ENCODE measurements around the gene UBE2J2. TPM values are rescaled to one million over a fixed set of nuclear protein-coding genes. Genes with fewer than 3 reads are reported as not detected.

The UBE2J2 gene
- total and polyA plus RNA-seq, 2 of the 13 experiments (the other 11 are each of a cell fraction or from before 2014, with no cell fraction given) = 25.4 to 29.4 TPM

GRCh38 chr1:1220197-1220596 lies 53.5 kb downstream of the UBE2J2 start (continued):
- TF ChIP-seq ZNF660 (CRISPR knock-in tag; IDR thresholded peaks at IDR 0.05; ENCODE audit: borderline replicate concordance, low read depth) = no peak
- TF ChIP-seq TEF (CRISPR knock-in tag; IDR thresholded peaks at IDR 0.05) = no peak
- no peak for TF ChIP-seq ZNF230 (CRISPR knock-in tag; IDR thresholded peaks at IDR 0.05)
- TF ChIP-seq ZFAT (CRISPR knock-in tag; conservative IDR thresholded peaks at IDR 0.05) = no peak
- no peak for TF ChIP-seq CHCHD3 (CRISPR knock-in tag; IDR thresholded peaks at IDR 0.05)

GRCh38 chr1:1219341-1219740 lies 54.3 kb downstream of the UBE2J2 start:
- POLR2A ChIA-PET = no interaction called here
- TF ChIP-seq TBL1XR1 (IDR thresholded peaks at IDR 0.05; ENCODE audit: borderline replicate concordance, low read length, partially characterized antibody) = no peak
- TF ChIP-seq MAX (IDR thresholded peaks at IDR 0.05) = no peak
- TF ChIP-seq NR1H2 (CRISPR knock-in tag; IDR thresholded peaks at IDR 0.05; ENCODE audit: borderline replicate concordance, low read depth) = no peak
- TF ChIP-seq IKZF1 (IDR thresholded peaks at IDR 0.05) = no peak
- no peak for TF ChIP-seq ETV5 (CRISPR knock-in tag; IDR thresholded peaks at IDR 0.05; ENCODE audit: borderline replicate concordance)
- 100% methylated on average over 13 of the region's 20 CpGs for WGBS (ENCODE audit: low lambda C conversion rate)
- DNase-seq (ENCODE audit: low spot score) (no peak), ATAC-seq (no peak), FAIRE-seq (no peak)
- no peak overlapping the region for H2AFZ ChIP-seq (ENCODE audit: low read length)
- H3K4me3 ChIP-seq (replicated peaks in 1 of 3; ENCODE audit: insufficient read depth in 1 of 3, low read depth in 2 of 3, low read length in 3 of 3) = no peak overlapping the region
- BruUV-seq (replicated peaks) = no TSS peak
- H3K9me3 ChIP-seq (ENCODE audit: low read length) = no peaks in the 10 kb centered on the region
- no peaks in the 10 kb centered on the region for H3K4me1 ChIP-seq (ENCODE audit: insufficient read depth, low read length)
- H3K79me2 ChIP-seq (ENCODE audit: insufficient read depth, low read length) = no peaks in the 10 kb centered on the region
- H3K9ac ChIP-seq (ENCODE audit: insufficient read depth, low read depth, low read length) = no peak overlapping the region
- no peaks in the 10 kb centered on the region for H4K20me1 ChIP-seq (ENCODE audit: insufficient read depth, low read length)
- H3K4me2 ChIP-seq (ENCODE audit: low read depth, low read length) = no peak overlapping the region
- in situ Hi-C loops (cut with HindIII; ENCODE audit: extremely low pct_ligation_motif_present, low pct_unique_long_range_greater_than_20kb) (no loop called here), intact Hi-C loops (cut with micrococcal nuclease; ENCODE audit: unreplicated experiment) (no loop called here)
- H3K27ac ChIP-seq (ENCODE audit: extremely low read length, insufficient read depth, low read length) = no peak overlapping the region
- H3K27me3 ChIP-seq (ENCODE audit: control insufficient read depth in 1 of 2, insufficient read depth in 2 of 2, low read length in 2 of 2) = no peaks in the 10 kb centered on the region
- CTCF ChIA-PET (ENCODE audit: low intra/inter-chr PET ratio, low total read pairs) = no interaction called here
- peaks cover 27 to 54% of the 10 kb centered on the region in 2 experiments; a peak in 4 of 5 replicates for H3K36me3 ChIP-seq (replicated peaks in 1 of 2; ENCODE audit: control insufficient read depth in 1 of 2, insufficient read depth in 2 of 2, low read length in 2 of 2)

Measured in HepG2 (cell line).